Activated B cell treated with CpG ODN at 0.5 μM for 24 hours (primary cell): ENCODE results near the gene IL17RB. TPM values are rescaled to one million over a fixed set of nuclear protein-coding genes. Genes with fewer than 3 reads are reported as not detected.

Source experiments
- ATAC-seq: fragments of 200-7000 bp; cut with Tn5 transposase; one replicate; pipeline ENCODE4 v1.10.0; 2021; ENCODE audit warnings: low read depth, mild to moderate bottlenecking, moderate library complexity
- CTCF ChIA-PET: fragments of 350-600 bp; sonication (Branson Sonifier 250); formaldehyde crosslinking; loops from one replicate; lab custom pipeline; 2021; ENCODE audit warnings: antibody characterized with exemption; lab: Charles Lee
- POLR2A ChIA-PET: fragments of 350-600 bp; sonication (Branson Sonifier 250); formaldehyde crosslinking; loops from one replicate; lab custom pipeline; 2021; ENCODE audit warnings: antibody characterized with exemption; lab: Charles Lee
- DNase-seq: peaks from one replicate; pipeline ENCODE4 v3.0.0; 2022
- H3K27ac Mint-ChIP-seq: one replicate; pipeline ENCODE4 v1.8.0; 2020; ENCODE audit warnings: mixed read lengths
- H3K27me3 Mint-ChIP-seq: one replicate; pipeline ENCODE4 v1.8.0; 2021; ENCODE audit warnings: mixed read lengths
- H3K36me3 Mint-ChIP-seq: one replicate; pipeline ENCODE4 v1.8.0; 2021; ENCODE audit warnings: low read depth, mixed read lengths
- H3K4me1 Mint-ChIP-seq: one replicate; pipeline ENCODE4 v1.8.0; 2021; ENCODE audit warnings: mixed read lengths
- H3K4me3 Mint-ChIP-seq: one replicate; pipeline ENCODE4 v1.8.0; 2020; ENCODE audit warnings: mild to moderate bottlenecking, mixed read lengths
- H3K9me3 Mint-ChIP-seq: one replicate; pipeline ENCODE4 v1.8.0; 2020; ENCODE audit warnings: mixed read lengths
- CTCF ChIP-seq: fragments of 200-600 bp; IDR thresholded peaks from one replicate; pipeline ENCODE4 v1.8.0; 2022; ENCODE audit warnings: antibody characterized with exemption, mild to moderate bottlenecking
- intact Hi-C: fragments of 100-400 bp; cut with micrococcal nuclease; formaldehyde crosslinking; loops from one replicate; pipeline ENCODE4 v1.15.1; 2024
- total RNA-seq: library from RNA; stranded (reverse); gene quantifications from 2 replicates; pipeline ENCODE4 v1.2.3, GENCODE V29; 2022

Gene IL17RB
- total RNA-seq, 1 donor from 2014 or later = 3.0 TPM

- H3K4me3 Mint-ChIP-seq = peak overlapping the region; percentile 17
- peak; percentile 32 for ATAC-seq
- POLR2A ChIA-PET = no interaction called here
These were observed 2.9 kb upstream of the IL17RB start for GRCh38 chr3:53843195-53844177.

GRCh38 chr3:53844262-53845102, 1.9 kb upstream of the IL17RB start:
- peak overlapping the region; percentile 57 for H3K27ac Mint-ChIP-seq
- H3K4me1 Mint-ChIP-seq = peaks cover 34% of the 10 kb centered on the region
- ChIA-PET CTCF (no interaction called here), POLR2A (no interaction called here)
- no peaks in the 10 kb centered on the region for H3K9me3 Mint-ChIP-seq
- peak overlapping the region; percentile 17 for H3K4me3 Mint-ChIP-seq
- DNase-seq = no peak
- peak; percentile 11 for ATAC-seq
- H3K27me3 Mint-ChIP-seq = peaks cover 29% of the 10 kb centered on the region
- no peak for TF ChIP-seq CTCF
- intact Hi-C loops = no loop called here
- H3K36me3 Mint-ChIP-seq = no peaks in the 10 kb centered on the region

More at GRCh38 chr3:53843195-53844177, 2.9 kb upstream of the IL17RB start:
- TF ChIP-seq CTCF = no peak
- H3K27ac Mint-ChIP-seq = peak overlapping the region; percentile 57
- no peak for DNase-seq
- peaks cover 34% of the 10 kb centered on the region for H3K4me1 Mint-ChIP-seq
- H3K36me3 Mint-ChIP-seq = no peaks in the 10 kb centered on the region
- CTCF ChIA-PET = no interaction called here
- H3K27me3 Mint-ChIP-seq = peaks cover 24% of the 10 kb centered on the region
- no peaks in the 10 kb centered on the region for H3K9me3 Mint-ChIP-seq
- intact Hi-C loops = no loop called here

- peaks cover 34% of the 10 kb centered on the region for H3K4me1 Mint-ChIP-seq
- H3K36me3 Mint-ChIP-seq = no peaks in the 10 kb centered on the region
- no peak overlapping the region for H3K27ac Mint-ChIP-seq
- peak overlapping the region; percentile 74 for H3K4me3 Mint-ChIP-seq
- peaks cover 29% of the 10 kb centered on the region for H3K27me3 Mint-ChIP-seq
- H3K9me3 Mint-ChIP-seq = no peaks in the 10 kb centered on the region
- intact Hi-C loops = no loop called here
- POLR2A ChIA-PET = no interaction called here
- no peak for TF ChIP-seq CTCF
- CTCF ChIA-PET = no interaction called here
- ATAC-seq = peak; percentile 11
- DNase-seq = no peak
These were observed 1.1 kb upstream of the IL17RB start for GRCh38 chr3:53845103-53845880.

- H3K4me1 Mint-ChIP-seq = peaks cover 34% of the 10 kb centered on the region
- TF ChIP-seq CTCF = no peak
- intact Hi-C loops = no loop called here
- no peak overlapping the region for H3K27ac Mint-ChIP-seq
- H3K4me3 Mint-ChIP-seq = peak overlapping the region; percentile 74
- ChIA-PET POLR2A (no interaction called here), CTCF (no interaction called here)
- peaks cover 29% of the 10 kb centered on the region for H3K27me3 Mint-ChIP-seq
- H3K36me3 Mint-ChIP-seq = no peaks in the 10 kb centered on the region
- ATAC-seq (no peak), DNase-seq (no peak)
- no peaks in the 10 kb centered on the region for H3K9me3 Mint-ChIP-seq
These were observed 561 bp upstream of the IL17RB start for GRCh38 chr3:53845881-53846133.
